Prostate gland (tissue), 2 donors: Measurements from ENCODE around the gene PCF11.

Experiments
- CTCF ChIP-seq, 4 experiments: fragments of 200-600 bp in 2 of 4; fragments of 450-650 bp in 2 of 4; sonication (generic) in 2 of 4; IDR thresholded peaks; 1 replicate in 3 of 4; 2 replicates in 1 of 4; pipeline ENCODE4 v1.5.1; 2016 to 2019; ENCODE audit warnings: antibody characterized with exemption in 4 of 4, mild to moderate bottlenecking in 2 of 4, moderate library complexity in 2 of 4
- POLR2A ChIP-seq: fragments of 450-650 bp; IDR thresholded peaks from one replicate; pipeline ENCODE4 v1.6.1; 2016; ENCODE audit warnings: antibody characterized with exemption, mild to moderate bottlenecking

GRCh38 chr11:83181815-83182214 lies 24.9 kb downstream of the PCF11 start:
- no peak for TF ChIP-seq CTCF (IDR thresholded peaks at IDR 0.05)
- TF ChIP-seq POLR2A, result no peak
